Measurements from ENCODE around the gene ZNF79. TPM values are rescaled to one million over a fixed set of nuclear protein-coding genes. Genes with fewer than 3 reads are reported as not detected.
A peak's percentile ranks its signal among the peaks of the same experiment; 100 is the strongest.

Gene ZNF79
- total and polyA plus RNA-seq, 9 of the 15 experiments (the other 6 are each of a cell fraction or from before 2014, with no cell fraction given): 0.62 to 7.0 (median 4.1) TPM

DNA sequence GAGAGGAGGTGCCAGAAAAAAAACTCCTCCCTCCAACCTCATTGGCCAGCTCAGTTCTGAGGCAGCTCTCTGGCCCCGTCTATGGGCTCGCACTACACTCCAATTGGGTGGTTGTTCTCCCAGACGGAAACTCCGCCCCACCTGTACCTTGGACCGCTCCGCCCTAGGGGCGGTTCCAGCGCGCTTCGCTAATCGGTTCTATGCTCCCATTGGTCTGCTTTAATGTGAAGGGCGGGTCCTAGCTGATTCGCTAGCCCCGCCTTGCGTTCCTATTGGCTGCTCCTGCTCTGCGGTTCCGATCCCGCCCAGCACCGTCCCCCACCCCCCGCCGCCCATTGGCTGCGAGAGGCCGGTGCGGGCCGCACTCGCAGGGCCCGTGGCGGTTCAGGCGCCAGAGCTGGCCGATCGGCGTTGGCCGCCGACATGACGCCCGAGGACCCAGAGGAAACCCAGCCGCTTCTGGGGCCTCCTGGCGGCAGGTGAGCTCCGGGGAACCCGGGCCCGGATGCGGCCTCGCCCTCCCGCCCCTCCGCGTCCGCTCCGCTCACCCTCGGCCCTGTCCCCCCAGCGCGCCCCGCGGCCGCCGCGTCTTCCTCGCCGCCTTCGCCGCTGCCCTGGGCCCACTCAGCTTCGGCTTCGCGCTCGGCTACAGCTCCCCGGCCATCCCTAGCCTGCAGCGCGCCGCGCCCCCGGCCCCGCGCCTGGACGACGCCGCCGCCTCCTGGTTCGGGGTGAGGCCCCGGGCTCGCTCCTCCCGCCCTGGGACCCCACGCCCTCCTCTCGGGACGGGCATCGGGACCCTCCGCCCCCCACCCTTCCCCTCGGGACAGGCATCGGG lies 27.2 kb upstream of the ZNF79 start, which contains the start of gene SLC2A8 (continued):
- TF ChIP-seq, protein P1, sequence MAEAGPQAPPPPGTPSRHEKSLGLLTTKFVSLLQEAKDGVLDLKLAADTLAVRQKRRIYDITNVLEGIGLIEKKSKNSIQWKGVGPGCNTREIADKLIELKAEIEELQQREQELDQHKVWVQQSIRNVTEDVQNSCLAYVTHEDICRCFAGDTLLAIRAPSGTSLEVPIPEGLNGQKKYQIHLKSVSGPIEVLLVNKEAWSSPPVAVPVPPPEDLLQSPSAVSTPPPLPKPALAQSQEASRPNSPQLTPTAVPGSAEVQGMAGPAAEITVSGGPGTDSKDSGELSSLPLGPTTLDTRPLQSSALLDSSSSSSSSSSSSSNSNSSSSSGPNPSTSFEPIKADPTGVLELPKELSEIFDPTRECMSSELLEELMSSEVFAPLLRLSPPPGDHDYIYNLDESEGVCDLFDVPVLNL (CRISPR knock-in tag; IDR thresholded peaks at IDR 0.05; ENCODE audit: low read depth): no peak
- TF ChIP-seq ZNF785 (CRISPR knock-in tag; IDR thresholded peaks at IDR 0.05) (no peak), MAFF (IDR thresholded peaks at IDR 0.05; ENCODE audit: low read length) (no peak), ZNF431 (CRISPR knock-in tag; IDR thresholded peaks at IDR 0.05) (peak; percentile 59; the same call in 1 of the 2 replicates), SIN3A (IDR thresholded peaks at IDR 0.05; ENCODE audit: borderline replicate concordance in 2 of 2, control insufficient read depth in 1 of 2, low read depth in 2 of 2, low read length in 2 of 2) (no peak; a peak in 1 of 4 replicates), PCBP2 (IDR thresholded peaks at IDR 0.05; ENCODE audit: low read depth, low read length, poor library complexity, severe bottlenecking) (peak; percentile 18), GATA2 (CRISPR knock-in tag; IDR thresholded peaks at IDR 0.05) (no peak), JUNB (CRISPR knock-in tag; conservative IDR thresholded peaks at IDR 0.05) (no peak), WHSC1 (IDR thresholded peaks at IDR 0.05; ENCODE audit: low read length) (no peak), ILK (tag; IDR thresholded peaks at IDR 0.05; ENCODE audit: borderline replicate concordance, low read depth) (no peak), HSF4 (CRISPR knock-in tag; IDR thresholded peaks at IDR 0.05; ENCODE audit: borderline replicate concordance) (no peak), ZNF316 (IDR thresholded peaks at IDR 0.05) (no peak), ZKSCAN3 (CRISPR knock-in tag; IDR thresholded peaks at IDR 0.05) (no peak), ZNF76 (CRISPR knock-in tag; IDR thresholded peaks at IDR 0.05; ENCODE audit: borderline replicate concordance) (no peak), YY1 (IDR thresholded peaks at IDR 0.05; ENCODE audit: borderline replicate concordance in 1 of 3, control insufficient read depth in 1 of 3, extremely low read depth in 1 of 3, insufficient read depth in 3 of 3, insufficient read length in 1 of 3, insufficient replicate concordance in 2 of 3, low read depth in 1 of 3, low read length in 2 of 3) (peak in 2 of 3 experiments; percentile 65 to 69), ZNF586 (CRISPR knock-in tag; conservative IDR thresholded peaks at IDR 0.05) (no peak)
- TF ChIP-seq, protein P2, sequence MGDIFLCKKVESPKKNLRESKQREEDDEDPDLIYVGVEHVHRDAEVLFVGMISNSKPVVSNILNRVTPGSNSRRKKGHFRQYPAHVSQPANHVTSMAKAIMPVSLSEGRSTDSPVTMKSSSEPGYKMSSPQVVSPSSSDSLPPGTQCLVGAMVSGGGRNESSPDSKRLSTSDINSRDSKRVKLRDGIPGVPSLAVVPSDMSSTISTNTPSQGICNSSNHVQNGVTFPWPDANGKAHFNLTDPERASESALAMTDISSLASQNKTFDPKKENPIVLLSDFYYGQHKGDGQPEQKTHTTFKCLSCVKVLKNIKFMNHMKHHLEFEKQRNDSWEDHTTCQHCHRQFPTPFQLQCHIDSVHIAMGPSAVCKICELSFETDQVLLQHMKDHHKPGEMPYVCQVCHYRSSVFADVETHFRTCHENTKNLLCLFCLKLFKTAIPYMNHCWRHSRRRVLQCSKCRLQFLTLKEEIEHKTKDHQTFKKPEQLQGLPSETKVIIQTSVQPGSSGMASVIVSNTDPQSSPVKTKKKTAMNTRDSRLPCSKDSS (IDR thresholded peaks at IDR 0.05; ENCODE audit: low read depth, partially characterized antibody): no peak
- TF ChIP-seq, protein P3, sequence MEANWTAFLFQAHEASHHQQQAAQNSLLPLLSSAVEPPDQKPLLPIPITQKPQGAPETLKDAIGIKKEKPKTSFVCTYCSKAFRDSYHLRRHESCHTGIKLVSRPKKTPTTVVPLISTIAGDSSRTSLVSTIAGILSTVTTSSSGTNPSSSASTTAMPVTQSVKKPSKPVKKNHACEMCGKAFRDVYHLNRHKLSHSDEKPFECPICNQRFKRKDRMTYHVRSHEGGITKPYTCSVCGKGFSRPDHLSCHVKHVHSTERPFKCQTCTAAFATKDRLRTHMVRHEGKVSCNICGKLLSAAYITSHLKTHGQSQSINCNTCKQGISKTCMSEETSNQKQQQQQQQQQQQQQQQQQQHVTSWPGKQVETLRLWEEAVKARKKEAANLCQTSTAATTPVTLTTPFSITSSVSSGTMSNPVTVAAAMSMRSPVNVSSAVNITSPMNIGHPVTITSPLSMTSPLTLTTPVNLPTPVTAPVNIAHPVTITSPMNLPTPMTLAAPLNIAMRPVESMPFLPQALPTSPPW (CRISPR knock-in tag; IDR thresholded peaks at IDR 0.05): peak; percentile 44
- TF ChIP-seq, protein P4, sequence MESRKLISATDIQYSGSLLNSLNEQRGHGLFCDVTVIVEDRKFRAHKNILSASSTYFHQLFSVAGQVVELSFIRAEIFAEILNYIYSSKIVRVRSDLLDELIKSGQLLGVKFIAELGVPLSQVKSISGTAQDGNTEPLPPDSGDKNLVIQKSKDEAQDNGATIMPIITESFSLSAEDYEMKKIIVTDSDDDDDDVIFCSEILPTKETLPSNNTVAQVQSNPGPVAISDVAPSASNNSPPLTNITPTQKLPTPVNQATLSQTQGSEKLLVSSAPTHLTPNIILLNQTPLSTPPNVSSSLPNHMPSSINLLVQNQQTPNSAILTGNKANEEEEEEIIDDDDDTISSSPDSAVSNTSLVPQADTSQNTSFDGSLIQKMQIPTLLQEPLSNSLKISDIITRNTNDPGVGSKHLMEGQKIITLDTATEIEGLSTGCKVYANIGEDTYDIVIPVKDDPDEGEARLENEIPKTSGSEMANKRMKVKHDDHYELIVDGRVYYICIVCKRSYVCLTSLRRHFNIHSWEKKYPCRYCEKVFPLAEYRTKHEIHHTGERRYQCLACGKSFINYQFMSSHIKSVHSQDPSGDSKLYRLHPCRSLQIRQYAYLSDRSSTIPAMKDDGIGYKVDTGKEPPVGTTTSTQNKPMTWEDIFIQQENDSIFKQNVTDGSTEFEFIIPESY (CRISPR knock-in tag; IDR thresholded peaks at IDR 0.05): 0 out of 2 replicates have a peak, but pooled peaks have one; percentile 14
